AG09319 (cell line): ENCODE data around the gene CHD1.

ENCODE experiments used
- DNase-seq: peaks from one replicate; pipeline ENCODE4 v3.0.0-alpha.2; 2010; ENCODE audit warnings: low read depth; ENCODE audit errors: extremely low read depth
- TF ChIP-seq, protein P1 (sequence below): IDR thresholded peaks from 2 replicates; pipeline ENCODE4 v1.5.1; 2011; ENCODE audit warnings: low read depth, mild to moderate bottlenecking, inconsistent platforms, low read length, moderate library complexity

The CHD1 gene

GRCh38 chr5:98804066-98804465, 124.7 kb downstream of the CHD1 start:
- TF ChIP-seq, protein P1, sequence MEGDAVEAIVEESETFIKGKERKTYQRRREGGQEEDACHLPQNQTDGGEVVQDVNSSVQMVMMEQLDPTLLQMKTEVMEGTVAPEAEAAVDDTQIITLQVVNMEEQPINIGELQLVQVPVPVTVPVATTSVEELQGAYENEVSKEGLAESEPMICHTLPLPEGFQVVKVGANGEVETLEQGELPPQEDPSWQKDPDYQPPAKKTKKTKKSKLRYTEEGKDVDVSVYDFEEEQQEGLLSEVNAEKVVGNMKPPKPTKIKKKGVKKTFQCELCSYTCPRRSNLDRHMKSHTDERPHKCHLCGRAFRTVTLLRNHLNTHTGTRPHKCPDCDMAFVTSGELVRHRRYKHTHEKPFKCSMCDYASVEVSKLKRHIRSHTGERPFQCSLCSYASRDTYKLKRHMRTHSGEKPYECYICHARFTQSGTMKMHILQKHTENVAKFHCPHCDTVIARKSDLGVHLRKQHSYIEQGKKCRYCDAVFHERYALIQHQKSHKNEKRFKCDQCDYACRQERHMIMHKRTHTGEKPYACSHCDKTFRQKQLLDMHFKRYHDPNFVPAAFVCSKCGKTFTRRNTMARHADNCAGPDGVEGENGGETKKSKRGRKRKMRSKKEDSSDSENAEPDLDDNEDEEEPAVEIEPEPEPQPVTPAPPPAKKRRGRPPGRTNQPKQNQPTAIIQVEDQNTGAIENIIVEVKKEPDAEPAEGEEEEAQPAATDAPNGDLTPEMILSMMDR = no peak
- DNase-seq = no peak
